ENCODE data around the gene COL27A1. TPM values are rescaled to one million over a fixed set of nuclear protein-coding genes. Genes with fewer than 3 reads are reported as not detected.

COL27A1 gene
- total and polyA plus RNA-seq, 2 donors (not counting 3 experiments of a cell fraction or from before 2014, with no cell fraction given) = 14.7 to 49.1 TPM

DNA sequence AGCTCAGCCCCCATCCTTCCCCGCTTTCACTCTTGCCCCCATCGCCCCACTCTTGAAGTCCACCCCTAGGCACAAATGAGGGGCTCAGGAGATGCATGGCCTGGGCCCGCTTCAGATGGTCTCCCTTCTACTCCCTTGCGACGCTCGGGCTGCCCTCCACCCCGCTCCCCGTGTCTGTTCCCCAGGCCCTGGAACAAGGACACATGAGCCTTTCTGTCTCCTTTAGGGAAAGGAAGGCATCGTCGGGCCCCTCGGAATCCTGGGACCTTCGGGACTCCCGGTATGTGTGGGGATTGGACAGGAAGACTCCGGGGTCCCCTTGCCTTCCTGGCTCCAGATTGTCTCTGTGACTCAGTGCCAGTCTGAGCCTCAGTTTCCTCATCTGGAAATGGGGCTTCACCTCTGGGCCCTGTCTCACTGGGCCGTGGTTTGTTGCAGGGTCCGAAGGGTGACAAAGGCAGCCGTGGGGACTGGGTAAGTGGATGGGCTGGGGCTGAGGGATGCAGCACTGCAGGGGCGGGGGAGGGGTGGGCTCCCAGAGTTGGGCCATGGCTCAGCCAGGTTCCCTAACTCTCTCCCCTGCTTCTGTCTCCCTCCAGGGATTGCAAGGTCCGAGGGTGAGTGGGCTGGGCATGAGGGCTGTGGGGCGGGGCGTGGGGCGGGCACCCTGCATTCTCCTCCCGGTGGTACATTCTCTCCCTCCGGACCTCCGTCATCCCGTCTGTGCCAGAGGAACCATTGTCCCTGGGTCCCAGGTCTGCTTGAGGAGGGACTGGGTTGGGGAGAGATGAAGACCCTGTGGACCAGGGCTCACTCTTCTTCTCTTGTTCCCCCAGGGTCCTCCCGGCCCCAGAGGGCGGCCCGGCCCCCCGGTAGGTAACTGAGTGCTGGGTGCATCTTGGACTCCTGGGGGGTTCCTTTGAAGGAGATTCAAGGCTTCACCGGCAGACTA lies 145.8 kb downstream of the COL27A1 start:
- DNase-seq (ENCODE audit: low read depth, low spot score) = no peak
- ChIA-PET CTCF (interaction anchor here (2.1 to 3.6 kb wide), 2 partner anchors 10 to 193 kb away, joined by 14 to 24 read pairs; no protein-coding TSS in a partner anchor), POLR2A (no interaction called here)
- Histone ChIP-seq H3K27ac (ENCODE audit: insufficient read depth, low read depth, low read length) (no peak overlapping the region), H3K9me3 (replicated peaks; ENCODE audit: control insufficient read depth, insufficient read depth, low read length) (no peaks in the 10 kb centered on the region), H3K9ac (replicated peaks; ENCODE audit: extremely low read depth, insufficient read depth, low read length) (no peak overlapping the region), H3K4me2 (ENCODE audit: insufficient read depth, low read length) (no peak overlapping the region), H3K79me2 (ENCODE audit: control insufficient read depth, insufficient read depth, low read length) (no peaks in the 10 kb centered on the region), H3K4me3 (replicated peaks in 1 of 3; ENCODE audit: insufficient read depth in 1 of 3, low read depth in 1 of 3, low read length in 3 of 3) (no peak overlapping the region), H3K4me1 (ENCODE audit: control insufficient read depth, extremely low read depth, insufficient read depth, low read length) (no peaks in the 10 kb centered on the region), H3K27me3 (ENCODE audit: control insufficient read depth in 2 of 2, insufficient read depth in 2 of 2, low read length in 2 of 2) (no peaks in the 10 kb centered on the region), H2AFZ (ENCODE audit: low read depth, low read length) (no peak overlapping the region), H3K36me3 (ENCODE audit: control insufficient read depth in 2 of 2, extremely low read depth in 1 of 2, insufficient read depth in 2 of 2, low read length in 2 of 2) (peaks cover 5 to 7% of the 10 kb centered on the region in 2 experiments), H4K20me1 (replicated peaks; ENCODE audit: control insufficient read depth, extremely low read depth, insufficient read depth, low read length) (no peaks in the 10 kb centered on the region), H3K9me1 (replicated peaks; ENCODE audit: control insufficient read depth, extremely low read depth, insufficient read depth, low read length) (no peaks in the 10 kb centered on the region)
- intact Hi-C loops (cut with micrococcal nuclease) = no loop called here
- dilution Hi-C loops (cut with MboI; ENCODE audit: extremely low pct_ligation_motif_present, low sequenced_read_pairs) = no loop called here
- no peak for FAIRE-seq
- TF ChIP-seq POLR2A (IDR thresholded peaks at IDR 0.05; ENCODE audit: low read depth, low read length) (no peak), MYC (IDR thresholded peaks at IDR 0.05; ENCODE audit: low read depth, low read length) (no peak), JUN (IDR thresholded peaks at IDR 0.05; ENCODE audit: borderline replicate concordance, insufficient read depth, insufficient read length, low read depth) (no peak)
- no TSS peak for BruUV-seq (replicated peaks)

DNA sequence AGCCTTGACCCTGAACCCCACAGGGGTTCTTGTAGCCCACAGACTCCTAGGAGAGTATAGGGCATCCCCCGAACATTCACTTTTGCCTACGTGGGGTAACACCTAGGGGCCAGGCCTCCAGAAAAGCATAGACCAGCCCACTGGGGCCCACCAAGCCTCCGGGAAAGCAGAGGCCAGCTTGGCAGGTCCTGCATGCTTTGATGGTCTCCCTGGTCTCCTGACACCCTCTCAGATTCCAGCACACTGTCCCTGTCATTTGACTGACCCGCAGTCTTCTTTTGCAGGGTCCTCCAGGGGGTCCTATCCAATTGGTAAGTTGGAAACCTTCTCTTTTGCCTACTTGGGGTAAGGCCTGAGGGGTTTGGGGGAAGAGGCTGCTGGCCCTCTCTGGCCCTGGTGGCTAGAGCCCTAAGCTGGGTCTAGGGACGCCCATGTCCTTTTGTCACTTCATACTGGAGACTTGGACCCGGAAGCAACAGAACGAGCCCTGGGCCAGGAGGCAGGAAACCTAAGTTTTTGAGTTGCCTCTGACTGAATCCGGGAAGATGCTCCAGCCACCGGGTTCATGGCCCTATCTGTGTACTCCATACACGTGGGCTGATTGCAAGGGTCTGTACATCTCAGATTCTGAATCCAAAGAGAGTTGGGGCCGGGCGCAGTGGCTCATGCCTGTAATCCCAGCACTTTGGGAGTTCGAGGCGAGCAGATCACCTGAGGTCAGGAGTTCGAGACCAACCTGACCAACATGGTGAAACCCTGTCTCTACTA lies 146.6 kb downstream of the COL27A1 start:
- dilution Hi-C loops (cut with MboI; ENCODE audit: extremely low pct_ligation_motif_present, low sequenced_read_pairs) = no loop called here
- Histone ChIP-seq H3K79me2 (ENCODE audit: control insufficient read depth, insufficient read depth, low read length) (no peaks in the 10 kb centered on the region), H4K20me1 (replicated peaks; ENCODE audit: control insufficient read depth, extremely low read depth, insufficient read depth, low read length) (no peaks in the 10 kb centered on the region), H3K9me3 (replicated peaks; ENCODE audit: control insufficient read depth, insufficient read depth, low read length) (no peaks in the 10 kb centered on the region), H3K4me2 (ENCODE audit: insufficient read depth, low read length) (no peak overlapping the region), H3K9me1 (replicated peaks; ENCODE audit: control insufficient read depth, extremely low read depth, insufficient read depth, low read length) (no peaks in the 10 kb centered on the region), H2AFZ (ENCODE audit: low read depth, low read length) (no peak overlapping the region), H3K36me3 (ENCODE audit: control insufficient read depth in 2 of 2, extremely low read depth in 1 of 2, insufficient read depth in 2 of 2, low read length in 2 of 2) (peaks cover 5 to 8% of the 10 kb centered on the region in 2 experiments), H3K27me3 (ENCODE audit: control insufficient read depth in 2 of 2, insufficient read depth in 2 of 2, low read length in 2 of 2) (no peaks in the 10 kb centered on the region), H3K4me3 (replicated peaks in 1 of 3; ENCODE audit: insufficient read depth in 1 of 3, low read depth in 1 of 3, low read length in 3 of 3) (no peak overlapping the region), H3K9ac (replicated peaks; ENCODE audit: extremely low read depth, insufficient read depth, low read length) (no peak overlapping the region), H3K27ac (ENCODE audit: insufficient read depth, low read depth, low read length) (no peak overlapping the region), H3K4me1 (ENCODE audit: control insufficient read depth, extremely low read depth, insufficient read depth, low read length) (no peaks in the 10 kb centered on the region)
- TF ChIP-seq, protein P1, sequence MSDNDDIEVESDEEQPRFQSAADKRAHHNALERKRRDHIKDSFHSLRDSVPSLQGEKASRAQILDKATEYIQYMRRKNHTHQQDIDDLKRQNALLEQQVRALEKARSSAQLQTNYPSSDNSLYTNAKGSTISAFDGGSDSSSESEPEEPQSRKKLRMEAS (IDR thresholded peaks at IDR 0.05; ENCODE audit: insufficient read depth, insufficient read length) = no peak
- TF ChIP-seq POLR2A (IDR thresholded peaks at IDR 0.05; ENCODE audit: low read depth, low read length) (no peak), FOS (IDR thresholded peaks at IDR 0.05; ENCODE audit: borderline replicate concordance, insufficient read depth, low read length) (no peak), MYC (IDR thresholded peaks at IDR 0.05; ENCODE audit: low read depth, low read length) (no peak), POLR2AphosphoS5 (IDR thresholded peaks at IDR 0.05; ENCODE audit: insufficient read depth, low read depth, low read length) (no peak), JUN (IDR thresholded peaks at IDR 0.05; ENCODE audit: borderline replicate concordance, insufficient read depth, insufficient read length, low read depth) (no peak), GATA2 (IDR thresholded peaks at IDR 0.05; ENCODE audit: insufficient read depth, insufficient read length, low read depth, low read length) (no peak), EZH2 (IDR thresholded peaks at IDR 0.05; ENCODE audit: borderline replicate concordance, low read depth, low read length, severe bottlenecking) (no peak)
- TF ChIP-seq, protein P2, sequence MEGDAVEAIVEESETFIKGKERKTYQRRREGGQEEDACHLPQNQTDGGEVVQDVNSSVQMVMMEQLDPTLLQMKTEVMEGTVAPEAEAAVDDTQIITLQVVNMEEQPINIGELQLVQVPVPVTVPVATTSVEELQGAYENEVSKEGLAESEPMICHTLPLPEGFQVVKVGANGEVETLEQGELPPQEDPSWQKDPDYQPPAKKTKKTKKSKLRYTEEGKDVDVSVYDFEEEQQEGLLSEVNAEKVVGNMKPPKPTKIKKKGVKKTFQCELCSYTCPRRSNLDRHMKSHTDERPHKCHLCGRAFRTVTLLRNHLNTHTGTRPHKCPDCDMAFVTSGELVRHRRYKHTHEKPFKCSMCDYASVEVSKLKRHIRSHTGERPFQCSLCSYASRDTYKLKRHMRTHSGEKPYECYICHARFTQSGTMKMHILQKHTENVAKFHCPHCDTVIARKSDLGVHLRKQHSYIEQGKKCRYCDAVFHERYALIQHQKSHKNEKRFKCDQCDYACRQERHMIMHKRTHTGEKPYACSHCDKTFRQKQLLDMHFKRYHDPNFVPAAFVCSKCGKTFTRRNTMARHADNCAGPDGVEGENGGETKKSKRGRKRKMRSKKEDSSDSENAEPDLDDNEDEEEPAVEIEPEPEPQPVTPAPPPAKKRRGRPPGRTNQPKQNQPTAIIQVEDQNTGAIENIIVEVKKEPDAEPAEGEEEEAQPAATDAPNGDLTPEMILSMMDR (IDR thresholded peaks at IDR 0.05; ENCODE audit: extremely low read depth in 1 of 2, insufficient read depth in 1 of 2, low read depth in 1 of 2, low read length in 2 of 2) = no peak
- POLR2A ChIA-PET = no interaction called here
- CTCF ChIA-PET = no interaction called here
- intact Hi-C loops (cut with micrococcal nuclease) = no loop called here
- DNase-seq (ENCODE audit: low read depth, low spot score) (no peak), FAIRE-seq (no peak)
- no TSS peak for BruUV-seq (replicated peaks)

Measured in endothelial cell of umbilical vein (primary cell).